GM19239 (cell line): ENCODE results near the gene NDUFB10.
"Not testable (repeated sequence)": the region's sequence is repeated elsewhere in the genome, so short reads cannot be mapped to it uniquely, and the experiment has no call there.

Source experiments
- DNase-seq: peaks from one replicate; pipeline ENCODE4 v3.0.0; 2011; ENCODE audit warnings: low spot score; ENCODE audit not compliant: insufficient read length
- FAIRE-seq: peaks from 2 replicates; lab custom pipeline; 2011; peaks lifted over from hg19 to GRCh38; lab: Jason Lieb, UNC

Gene NDUFB10

GRCh38 chr16:1923299-1924034 lies 35.9 kb upstream of the NDUFB10 start:
- DNase-seq = no peak
- FAIRE-seq = no peak

GRCh38 chr16:1924095-1924494 lies 35.2 kb upstream of the NDUFB10 start:
- FAIRE-seq = no peak
- no peak for DNase-seq

GRCh38 chr16:1926271-1926670 lies 33.1 kb upstream of the NDUFB10 start:
- FAIRE-seq (no peak), DNase-seq (no peak)

- FAIRE-seq (no peak), DNase-seq (no peak)
Measured at GRCh38 chr16:1929105-1929504, 30.2 kb upstream of the NDUFB10 start.

GRCh38 chr16:1929578-1930337 lies 29.6 kb upstream of the NDUFB10 start:
- DNase-seq (peak; percentile 99), FAIRE-seq (peak; percentile 56)

GRCh38 chr16:1930338-1930720 lies 29.0 kb upstream of the NDUFB10 start:
- FAIRE-seq (no peak), DNase-seq (no peak)

- FAIRE-seq = no peak
- no peak for DNase-seq
Measured at GRCh38 chr16:1932050-1933028, 27.0 kb upstream of the NDUFB10 start.

GRCh38 chr16:1933097-1933661 lies 26.2 kb upstream of the NDUFB10 start:
- no peak for FAIRE-seq
- no peak for DNase-seq

GRCh38 chr16:1936945-1937479 lies 22.3 kb upstream of the NDUFB10 start:
- DNase-seq = no peak
- no peak for FAIRE-seq

GRCh38 chr16:1938316-1938715 lies 21.0 kb upstream of the NDUFB10 start:
- DNase-seq (no peak), FAIRE-seq (no peak)

GRCh38 chr16:1938910-1939309 lies 20.4 kb upstream of the NDUFB10 start:
- DNase-seq (no peak), FAIRE-seq (no peak)

- DNase-seq, FAIRE-seq: not testable (repeated sequence)
Measured at GRCh38 chr16:1939833-1940232, 19.5 kb upstream of the NDUFB10 start.

- FAIRE-seq = no peak
- no peak for DNase-seq
Measured at GRCh38 chr16:1940273-1941161, 18.8 kb upstream of the NDUFB10 start.

GRCh38 chr16:1941162-1942046 lies 17.9 kb upstream of the NDUFB10 start:
- DNase-seq (no peak), FAIRE-seq (no peak)

- FAIRE-seq (no peak), DNase-seq (no peak)
Measured at GRCh38 chr16:1942047-1942809, 17.1 kb upstream of the NDUFB10 start.

GRCh38 chr16:1942810-1943726 lies 16.3 kb upstream of the NDUFB10 start, which contains the start of gene MSRB1:
MSRB1 (minus strand) TSS chr16:1943199; CDS start chr16:1943156, 43 bp downstream.
- DNase-seq (peak; percentile 99), FAIRE-seq (peak; percentile 98)
